Small intestine (tissue), 7 donors: Measurements from ENCODE around the gene EPGN. TPM values are rescaled to one million over a fixed set of nuclear protein-coding genes. Genes with fewer than 3 reads are reported as not detected.
"Not testable (repeated sequence)": the region's sequence is repeated elsewhere in the genome, so short reads cannot be mapped to it uniquely, and the experiment has no call there.

Experiments
- DNase-seq, 2 donors: peaks; one replicate each; pipeline versions ENCODE4 v3.0.0 to v3.0.0-alpha.2; 2013
- FAIRE-seq: peaks from 2 replicates; lab custom pipeline; 2012; peaks lifted over from hg19 to GRCh38; lab: Jason Lieb, UNC
- H3K27ac ChIP-seq, 3 donors: one replicate each; pipeline ENCODE4 v1.5.1; 2013; ENCODE audit warnings: low read length in 2 of 3, mild to moderate bottlenecking in 2 of 3, control low read depth in 1 of 3, inconsistent platforms in 1 of 3, low read depth in 1 of 3, moderate library complexity in 1 of 3
- H3K27me3 ChIP-seq, 3 donors: one replicate each; pipeline ENCODE4 v1.6.1; 2013; ENCODE audit warnings: low read length in 3 of 3, inconsistent platforms in 1 of 3; ENCODE audit not compliant: control insufficient read depth in 3 of 3, insufficient read depth in 3 of 3
- H3K36me3 ChIP-seq, 3 donors: one replicate each; pipeline ENCODE4 v1.6.1; 2013; ENCODE audit warnings: low read length in 3 of 3, inconsistent platforms in 1 of 3, low read depth in 1 of 3, mild to moderate bottlenecking in 1 of 3, moderate library complexity in 1 of 3; ENCODE audit not compliant: control insufficient read depth in 3 of 3, insufficient read depth in 2 of 3
- H3K4me1 ChIP-seq, 3 donors: one replicate each; pipeline ENCODE4 v1.6.1; 2013; ENCODE audit warnings: low read length in 2 of 3, inconsistent platforms in 1 of 3, low read depth in 1 of 3, mild to moderate bottlenecking in 1 of 3, moderate library complexity in 1 of 3; ENCODE audit not compliant: control insufficient read depth in 3 of 3, insufficient read depth in 2 of 3
- H3K4me3 ChIP-seq, 3 donors: one replicate each; pipeline ENCODE4 v1.5.1; 2013; ENCODE audit warnings: low read length in 3 of 3, control low read depth in 1 of 3, inconsistent platforms in 1 of 3, low read depth in 1 of 3, mild to moderate bottlenecking in 1 of 3, moderate library complexity in 1 of 3
- H3K9me3 ChIP-seq, 2 donors: one replicate each; pipeline ENCODE4 v1.6.1; 2013; ENCODE audit warnings: low read depth in 1 of 2, low read length in 1 of 2; ENCODE audit not compliant: control insufficient read depth in 2 of 2, insufficient read depth in 1 of 2
- WGBS, 3 donors: extraction: QIAGEN DNeasy Blood & Tissue Kit; methylation state at CpG; one replicate each; pipeline ENCODE4 v1.1.7; 2013; 5-methylcytosine and 5-hydroxymethylcytosine counted together
- polyA plus RNA-seq, 4 donors: library from polyadenylated mRNA; stranded (reverse) in 3 of 4; unstranded in 1 of 4; fragments of 200-250 nt in 3 of 4; fragments of 120-200 nt in 1 of 4; gene quantifications; one replicate each; pipeline versions ENCODE4 v1.2.1 to v1.2.3, GENCODE V29; 2013
- donor health status: healthy with polysubstance abuse.
- donor health status: control.
- donor health status: control.
- donor health status: Bipolar disorder and iron deficiency.
- donor health status: healthy.

Gene EPGN
- polyA plus RNA-seq, 4 donors = 0.06 TPM; not detected in 3

DNA sequence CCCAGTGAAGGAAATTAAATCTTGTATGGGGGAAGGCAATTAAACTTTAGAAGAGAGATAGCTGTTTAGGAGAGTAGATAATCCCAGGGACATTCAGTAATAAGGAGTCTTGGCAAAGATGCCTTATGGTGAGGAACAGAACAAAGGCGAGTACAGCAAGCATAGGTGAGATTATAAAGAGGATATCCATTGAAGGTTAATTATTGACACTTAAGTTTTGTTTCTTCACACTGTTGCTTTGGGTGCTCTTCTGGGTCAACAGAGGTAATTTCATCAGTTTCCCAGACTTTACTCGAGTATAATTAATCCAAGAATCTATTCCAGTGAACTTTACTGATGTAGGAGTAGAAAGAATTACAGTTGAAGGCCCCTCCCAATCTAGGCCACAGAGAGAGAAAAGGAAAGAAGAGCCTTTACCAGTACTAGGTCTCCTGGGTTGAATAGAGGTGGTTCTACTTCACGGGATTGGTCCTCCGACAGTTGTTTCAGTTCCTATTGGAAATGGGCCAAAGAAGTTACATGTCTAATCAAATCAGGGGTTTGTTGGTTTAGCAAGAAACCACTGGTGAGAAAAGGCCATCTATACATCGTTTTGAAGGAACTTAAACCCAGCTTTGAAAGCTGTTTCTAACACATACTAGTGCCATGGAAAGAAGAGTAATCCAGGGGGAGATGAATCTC lies 27.2 kb downstream of the EPGN start:
- H3K9me3 ChIP-seq = no peaks in the 10 kb centered on the region
- WGBS, 3 donors = 68 to 78% (median 69%) methylated on average over 5 of the region's 5 CpGs
- H3K27me3 ChIP-seq = no peaks in the 10 kb centered on the region
- H3K27ac ChIP-seq = no peak overlapping the region
- no peak overlapping the region for H3K4me3 ChIP-seq
- no peaks in the 10 kb centered on the region for H3K4me1 ChIP-seq
- FAIRE-seq (no peak), DNase-seq (no peak)
- no peaks in the 10 kb centered on the region for H3K36me3 ChIP-seq

DNA sequence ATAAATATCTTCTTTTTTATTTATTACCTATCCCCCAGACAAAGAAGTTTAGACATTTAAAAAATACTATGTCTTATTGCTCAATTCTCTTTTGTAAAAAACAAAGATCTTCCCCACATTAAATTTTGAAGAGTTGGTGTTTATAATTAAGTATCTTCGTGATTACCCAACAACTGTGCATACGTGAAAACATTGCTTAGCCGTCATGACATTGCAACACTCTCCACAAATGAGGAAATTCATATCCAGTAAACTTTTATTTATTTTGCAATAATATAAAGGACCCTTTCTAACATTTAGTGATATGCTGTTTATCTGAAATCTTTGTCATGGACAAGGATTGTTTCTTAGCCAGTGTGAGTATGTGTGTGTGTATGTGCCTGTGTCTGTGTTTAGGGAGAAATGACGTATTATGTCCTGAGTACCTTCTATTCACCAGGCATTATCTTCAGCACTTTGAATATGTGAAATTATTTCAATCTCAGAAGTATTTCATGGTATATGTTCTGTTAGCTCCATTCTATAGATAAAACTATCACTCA lies 30.6 kb downstream of the EPGN start:
- DNase-seq (no peak), FAIRE-seq (peak; percentile 49)
- Histone ChIP-seq H3K36me3 (no peaks in the 10 kb centered on the region), H3K27ac (no peak overlapping the region), H3K4me3 (no peak overlapping the region), H3K27me3 (no peaks in the 10 kb centered on the region), H3K4me1 (no peaks in the 10 kb centered on the region), H3K9me3 (peaks cover 0 to 12% of the 10 kb centered on the region in 2 donors)
- WGBS, 3 donors = 74 to 87% (median 79%) methylated on average over 4 of the region's 4 CpGs

DNA sequence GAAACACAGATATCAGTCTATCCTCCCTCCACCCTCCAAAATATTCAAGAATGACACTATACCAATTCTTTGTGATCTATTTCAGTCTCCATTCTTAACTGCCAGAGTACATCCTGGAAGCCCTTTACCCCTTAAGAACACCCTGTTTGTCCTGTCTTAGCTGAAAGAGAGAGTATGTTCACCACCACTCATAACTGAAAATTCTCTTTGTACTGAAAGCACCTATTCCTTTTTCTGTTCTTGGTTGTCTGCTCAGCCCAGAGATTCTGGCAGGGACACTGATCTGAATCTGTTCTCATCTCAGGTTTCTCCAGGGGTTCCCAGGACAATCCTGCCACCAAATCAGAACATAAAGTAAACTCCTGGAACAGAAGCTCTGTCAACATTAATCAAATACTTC lies 31.2 kb downstream of the EPGN start:
- Histone ChIP-seq H3K9me3 (peaks cover 3 to 19% of the 10 kb centered on the region in 2 donors), H3K27me3 (no peaks in the 10 kb centered on the region), H3K4me3 (no peak overlapping the region), H3K36me3 (no peaks in the 10 kb centered on the region), H3K27ac (no peak overlapping the region), H3K4me1 (no peaks in the 10 kb centered on the region)
- DNase-seq (no peak), FAIRE-seq (no peak)

DNA sequence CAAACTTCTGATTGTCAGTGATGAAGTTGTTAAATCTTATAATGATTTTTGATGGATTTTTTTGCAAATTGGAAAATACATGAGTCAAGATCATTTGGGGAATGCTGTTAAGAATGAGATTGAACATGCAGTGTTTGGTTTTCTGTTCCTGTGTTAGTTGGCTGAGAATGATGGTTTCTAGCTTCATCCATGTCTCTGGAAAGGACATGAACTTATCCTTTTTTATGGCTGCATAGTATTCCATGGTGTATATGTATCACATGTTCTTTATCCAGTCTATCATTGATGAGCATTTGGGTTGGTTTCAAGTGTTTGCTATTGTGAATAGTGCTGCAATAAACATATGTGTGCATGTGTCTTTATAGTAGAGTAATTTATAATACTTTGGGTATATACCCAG lies 32.2 kb downstream of the EPGN start:
- not testable (repeated sequence) for H3K27me3 ChIP-seq, H3K36me3 ChIP-seq, H3K4me1 ChIP-seq, DNase-seq, H3K27ac ChIP-seq, H3K4me3 ChIP-seq, FAIRE-seq
- peaks cover 3 to 25% of the 10 kb centered on the region in 2 donors for H3K9me3 ChIP-seq

DNA sequence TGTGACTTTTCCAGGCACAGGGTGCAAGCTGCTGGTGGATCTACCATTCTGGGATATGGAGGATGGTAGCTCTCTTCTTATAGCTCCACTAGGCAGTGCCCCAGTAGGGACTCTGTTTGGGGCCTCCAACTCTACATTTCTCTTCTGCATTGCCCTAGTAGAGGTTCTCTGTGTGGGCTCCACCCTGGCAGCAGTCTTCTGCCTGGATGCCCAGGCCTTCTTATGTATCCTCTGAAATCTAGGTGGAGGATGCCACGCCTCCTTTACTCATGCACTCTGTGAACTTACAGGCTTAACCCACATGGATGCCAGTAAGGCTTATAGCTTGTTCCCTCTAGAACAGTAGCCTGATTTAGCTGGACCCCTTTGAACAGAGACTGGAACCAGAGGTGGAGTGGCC lies 35.8 kb downstream of the EPGN start:
- no peak for DNase-seq
- no peaks in the 10 kb centered on the region for H3K4me1 ChIP-seq
- peaks cover 3 to 28% of the 10 kb centered on the region in 2 donors for H3K9me3 ChIP-seq
- WGBS, 3 donors = 50 to 82% (median 75%) methylated on average over 1 of the region's 1 CpG
- H3K27ac ChIP-seq = no peak overlapping the region
- H3K36me3 ChIP-seq = no peaks in the 10 kb centered on the region
- H3K4me3 ChIP-seq = no peak overlapping the region
- no peaks in the 10 kb centered on the region for H3K27me3 ChIP-seq
- no peak for FAIRE-seq

DNA sequence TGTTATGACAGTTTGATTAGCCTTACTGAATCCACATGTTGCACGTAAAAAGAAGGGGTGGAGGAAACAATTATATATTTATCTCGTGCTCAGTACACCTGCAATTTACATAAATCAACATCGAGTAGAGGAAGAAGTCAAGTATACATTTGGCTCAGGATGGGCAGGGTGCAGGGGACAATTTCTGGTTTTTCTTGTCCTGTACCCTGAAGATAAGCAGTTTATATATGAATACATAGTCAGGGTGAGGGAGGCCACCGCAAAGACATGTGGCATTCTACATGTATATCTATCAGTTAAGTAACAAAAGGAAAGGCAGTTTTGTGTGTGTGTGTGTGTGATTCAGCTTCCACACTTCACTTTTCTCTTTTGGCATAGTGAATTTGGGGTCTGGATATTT lies 45.6 kb downstream of the EPGN start:
- Histone ChIP-seq H3K9me3 (no peaks in the 10 kb centered on the region), H3K27ac (no peak overlapping the region), H3K27me3 (no peaks in the 10 kb centered on the region), H3K4me3 (no peak overlapping the region), H3K4me1 (no peaks in the 10 kb centered on the region), H3K36me3 (no peaks in the 10 kb centered on the region)
- DNase-seq (no peak), FAIRE-seq (no peak)
- WGBS, 3 donors = 35 to 52% (median 50%) methylated on average over 4 of the region's 4 CpGs

DNA sequence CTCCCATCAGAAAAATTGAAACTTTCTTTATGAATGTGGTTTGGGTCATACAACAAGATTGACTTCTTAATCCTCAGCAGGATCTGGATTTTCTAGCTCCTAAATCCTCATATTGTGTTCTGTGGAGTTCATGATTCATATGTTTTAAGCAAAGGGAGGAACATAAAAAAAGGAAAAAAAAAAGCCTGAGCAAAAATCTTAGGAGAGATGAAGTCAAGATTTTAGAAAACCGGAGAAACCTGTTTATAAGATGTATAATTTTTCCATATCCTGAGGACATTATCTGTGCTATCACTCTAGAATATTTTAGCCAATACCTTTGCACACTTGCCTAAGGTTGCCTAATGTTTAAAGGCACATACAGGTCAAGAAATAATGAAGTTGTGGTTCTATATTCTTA lies 49.7 kb downstream of the EPGN start:
- H3K36me3 ChIP-seq = no peaks in the 10 kb centered on the region
- peaks cover 0 to under 1% (median 0%) of the 10 kb centered on the region in 3 donors for H3K27me3 ChIP-seq
- no peaks in the 10 kb centered on the region for H3K4me1 ChIP-seq
- no peaks in the 10 kb centered on the region for H3K9me3 ChIP-seq
- WGBS, 3 donors = 71 to 81% (median 75%) methylated on average over 1 of the region's 1 CpG
- no peak overlapping the region for H3K27ac ChIP-seq
- H3K4me3 ChIP-seq = no peak overlapping the region
- DNase-seq (no peak), FAIRE-seq (no peak)

DNA sequence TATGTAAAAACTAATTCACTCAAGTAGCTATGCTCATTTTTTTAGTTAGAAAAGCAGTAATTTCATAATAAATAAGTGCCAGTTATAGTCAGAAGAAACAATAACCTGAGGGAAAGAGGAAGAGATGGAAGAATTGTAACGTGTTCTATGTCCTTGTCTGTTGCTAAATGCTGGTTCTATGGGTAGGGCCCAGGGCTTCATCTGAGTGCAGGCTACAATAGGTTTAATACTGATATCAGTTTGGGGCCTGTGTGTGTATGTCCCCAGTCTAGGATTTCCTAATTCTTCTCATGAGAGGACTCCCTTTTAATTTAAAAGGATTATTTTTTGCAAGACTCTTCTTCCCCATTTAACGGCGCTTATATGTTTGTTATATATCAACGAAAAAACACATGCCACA lies 53.4 kb downstream of the EPGN start:
- 67 to 74% (median 69%) methylated on average over 4 of the region's 4 CpGs for WGBS, 3 donors

DNA sequence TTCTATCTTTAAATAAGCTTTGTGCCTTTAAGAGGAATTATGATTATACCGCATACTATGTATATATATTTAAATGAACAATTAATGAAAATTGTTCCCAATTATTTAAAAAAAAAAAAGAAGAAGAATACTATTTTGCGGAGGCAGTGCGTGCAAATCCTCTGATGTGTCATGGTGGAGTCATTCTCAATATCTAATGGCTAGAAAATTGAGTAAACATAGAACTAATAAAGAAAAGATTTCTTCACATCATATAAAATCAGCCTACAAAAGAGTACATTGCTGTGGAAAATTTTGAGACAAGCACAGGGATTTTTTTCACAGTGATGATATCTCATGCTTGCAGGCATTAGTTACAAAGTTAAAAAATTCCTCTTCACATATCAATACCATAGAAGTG lies 54.1 kb downstream of the EPGN start:
- no peak overlapping the region for H3K27ac ChIP-seq
- no peaks in the 10 kb centered on the region for H3K36me3 ChIP-seq
- H3K9me3 ChIP-seq = no peaks in the 10 kb centered on the region
- H3K27me3 ChIP-seq = peaks cover 2 to 7% (median 5%) of the 10 kb centered on the region in 3 donors
- DNase-seq (no peak), FAIRE-seq (no peak)
- WGBS, 3 donors = 95 to 98% (median 96%) methylated on average over 3 of the region's 3 CpGs
- H3K4me3 ChIP-seq = no peak overlapping the region
- peaks cover 0 to 3% (median 0%) of the 10 kb centered on the region in 3 donors for H3K4me1 ChIP-seq

More for the DNA sequence above, 53.4 kb downstream of the EPGN start:
- no peak for DNase-seq
- no peaks in the 10 kb centered on the region for H3K36me3 ChIP-seq
- H3K27me3 ChIP-seq = peaks cover 2 to 7% (median 5%) of the 10 kb centered on the region in 3 donors
- H3K4me1 ChIP-seq = peaks cover 0 to 3% (median 0%) of the 10 kb centered on the region in 3 donors
- no peak for FAIRE-seq
- H3K4me3 ChIP-seq = no peak overlapping the region
- no peak overlapping the region for H3K27ac ChIP-seq
- no peaks in the 10 kb centered on the region for H3K9me3 ChIP-seq
